SK-N-SH treated with all-trans-retinoic acid at 6 μM for 48 hours (cell line): ENCODE results near the gene FAM53A.

ENCODE experiments used
- ATAC-seq: fragments of 200-7000 bp; cut with Tn5 transposase; 3 replicates; pipeline ENCODE4 v1.9.1; 2020; ENCODE audit warnings: mild to moderate bottlenecking, moderate library complexity
- BACH2 ChIP-seq: fragments of 250-450 bp; sonication (Bioruptor Pico); IDR thresholded peaks from 2 replicates; pipeline ENCODE4 v1.9.0; 2021; ENCODE audit warnings: mild to moderate bottlenecking, borderline replicate concordance
- CREB5 ChIP-seq: fragments of 250-450 bp; sonication (Bioruptor Pico); IDR thresholded peaks from 2 replicates; pipeline ENCODE4 v1.5.1; 2020; ENCODE audit warnings: low read depth, mild to moderate bottlenecking, moderate library complexity
- CSDC2 ChIP-seq: fragments of 250-450 bp; sonication (Bioruptor Pico); IDR thresholded peaks from 2 replicates; pipeline ENCODE4 v1.5.0; 2020; ENCODE audit warnings: mild to moderate bottlenecking, moderate library complexity
- CSRNP3 ChIP-seq: fragments of 250-450 bp; sonication (Bioruptor Pico); IDR thresholded peaks from 2 replicates; pipeline ENCODE4 v1.5.1; 2021; ENCODE audit warnings: mild to moderate bottlenecking, moderate library complexity
- ESRRG ChIP-seq: fragments of 250-450 bp; sonication (Bioruptor Pico); IDR thresholded peaks from 2 replicates; pipeline ENCODE4 v1.6.1; 2021; ENCODE audit warnings: mild to moderate bottlenecking
- GLIS3 ChIP-seq: fragments of 250-450 bp; sonication (Bioruptor Pico); IDR thresholded peaks from 2 replicates; pipeline ENCODE4 v1.5.0; 2020; ENCODE audit warnings: mild to moderate bottlenecking, moderate library complexity
- ISL1 ChIP-seq: fragments of 250-450 bp; sonication (Bioruptor Pico); IDR thresholded peaks from 2 replicates; pipeline ENCODE4 v2.1.2; 2022; ENCODE audit warnings: mild to moderate bottlenecking, moderate library complexity
- OSR1 ChIP-seq: fragments of 250-450 bp; sonication (Bioruptor Pico); IDR thresholded peaks from 2 replicates; pipeline ENCODE4 v1.8.0; 2022; ENCODE audit warnings: moderate library complexity, mild to moderate bottlenecking, inconsistent platforms
- PATZ1 ChIP-seq: fragments of 250-450 bp; sonication (Bioruptor Pico); IDR thresholded peaks from 2 replicates; pipeline ENCODE4 v1.8.0; 2020; ENCODE audit warnings: mild to moderate bottlenecking, moderate library complexity, borderline replicate concordance
- POU6F1 ChIP-seq: fragments of 250-450 bp; sonication (Bioruptor Pico); IDR thresholded peaks from 2 replicates; pipeline ENCODE4 v1.8.0; 2021; ENCODE audit warnings: low read depth, mild to moderate bottlenecking, moderate library complexity, borderline replicate concordance
- PPARA ChIP-seq: fragments of 250-450 bp; sonication (Bioruptor Pico); IDR thresholded peaks from 2 replicates; pipeline ENCODE4 v1.5.0; 2020; ENCODE audit warnings: mild to moderate bottlenecking, borderline replicate concordance
- RARB ChIP-seq: fragments of 250-450 bp; sonication (Bioruptor Pico); IDR thresholded peaks from 2 replicates; pipeline ENCODE4 v1.8.0; 2021; ENCODE audit warnings: mild to moderate bottlenecking, moderate library complexity
- SNAI2 ChIP-seq: fragments of 250-450 bp; sonication (Bioruptor Pico); IDR thresholded peaks from 2 replicates; pipeline ENCODE4 v1.5.0; 2020; ENCODE audit warnings: mild to moderate bottlenecking, moderate library complexity
- TOX ChIP-seq: fragments of 250-450 bp; sonication (Bioruptor Pico); IDR thresholded peaks from 2 replicates; pipeline ENCODE4 v1.8.0; 2021; ENCODE audit warnings: mild to moderate bottlenecking, moderate library complexity, borderline replicate concordance
- TSHZ2 ChIP-seq: fragments of 250-450 bp; sonication (Bioruptor Pico); IDR thresholded peaks from 2 replicates; pipeline ENCODE4 v1.5.0; 2020; ENCODE audit warnings: mild to moderate bottlenecking, moderate library complexity
- ZC3H10 ChIP-seq: fragments of 250-450 bp; sonication (Bioruptor Pico); IDR thresholded peaks from 2 replicates; pipeline ENCODE4 v1.5.1; 2021; ENCODE audit warnings: mild to moderate bottlenecking, moderate library complexity
- ZFP3 ChIP-seq: fragments of 250-450 bp; sonication (Bioruptor Pico); IDR thresholded peaks from 2 replicates; pipeline ENCODE4 v1.5.0; 2020; ENCODE audit warnings: mild to moderate bottlenecking, moderate library complexity
- ZFP30 ChIP-seq: fragments of 450-650 bp; formaldehyde crosslinking; IDR thresholded peaks from 2 replicates; pipeline ENCODE4 v1.5.0; 2022; ENCODE audit warnings: mild to moderate bottlenecking, moderate library complexity
- ZNF565 ChIP-seq: fragments of 450-650 bp; formaldehyde crosslinking; conservative IDR thresholded peaks from 2 replicates; pipeline ENCODE4 v1.5.0; 2020; ENCODE audit warnings: low read depth, mild to moderate bottlenecking, moderate library complexity
- ZNF8 ChIP-seq: fragments of 450-650 bp; formaldehyde crosslinking; IDR thresholded peaks from 2 replicates; pipeline ENCODE4 v1.5.0; 2020; ENCODE audit warnings: mild to moderate bottlenecking, moderate library complexity

Gene FAM53A

GRCh38 chr4:1721003-1721665, 37.0 kb upstream of the FAM53A start, which contains the start of the genes TACC3 and TMEM129:
TACC3 (plus strand) TSS chr4:1721521; CDS start chr4:1723422, 1,901 bp downstream.
TMEM129 (minus strand) TSS chr4:1721323; CDS start chr4:1720837, 486 bp downstream.
- TF ChIP-seq TOX (CRISPR knock-in tag) (no peak), ZC3H10 (CRISPR knock-in tag) (no peak), PATZ1 (no peak), ISL1 (CRISPR knock-in tag) (no peak), CREB5 (CRISPR knock-in tag) (no peak), ZFP30 (no peak), ZNF565 (CRISPR knock-in tag) (no peak), ZFP3 (CRISPR knock-in tag) (no peak), POU6F1 (CRISPR knock-in tag) (no peak), CSRNP3 (no peak), RARB (CRISPR knock-in tag) (no peak), SNAI2 (CRISPR knock-in tag) (no peak), ZNF8 (CRISPR knock-in tag) (no peak), TSHZ2 (no peak), CSDC2 (CRISPR knock-in tag) (no peak), GLIS3 (no peak), OSR1 (CRISPR knock-in tag) (no peak)

GRCh38 chr4:1720163-1720983, 36.3 kb upstream of the FAM53A start:
- ATAC-seq, result peak; percentile 26
- no peak for TF ChIP-seq BACH2 (CRISPR knock-in tag)
- TF ChIP-seq ZFP30, result no peak
- no peak for TF ChIP-seq ZC3H10 (CRISPR knock-in tag)
- no peak for TF ChIP-seq ZNF8 (CRISPR knock-in tag)
- TF ChIP-seq CSRNP3, result no peak
- TF ChIP-seq ESRRG (CRISPR knock-in tag), result no peak
- no peak for TF ChIP-seq TSHZ2
- no peak for TF ChIP-seq PATZ1
- TF ChIP-seq SNAI2 (CRISPR knock-in tag), result no peak
- no peak for TF ChIP-seq CREB5 (CRISPR knock-in tag)
- no peak for TF ChIP-seq PPARA (CRISPR knock-in tag)

More at GRCh38 chr4:1721003-1721665, 37.0 kb upstream of the FAM53A start, which contains the start of the genes TACC3 and TMEM129:
- ATAC-seq, result peak; percentile 87
